GM12891 (cell line): ENCODE results near the gene CNR1.

Experiments
- POLR2A ChIP-seq: IDR thresholded peaks from 2 replicates; pipeline ENCODE4 v1.6.1; 2011; ENCODE audit warnings: low read depth, low read length, control low read depth
- POLR2AphosphoS5 ChIP-seq: IDR thresholded peaks from 2 replicates; pipeline ENCODE4 v1.6.1; 2011; ENCODE audit warnings: low read depth, low read length, control low read depth
- POU2F2 ChIP-seq: IDR thresholded peaks from 2 replicates; pipeline ENCODE4 v1.6.1; 2011; ENCODE audit warnings: low read depth, mild to moderate bottlenecking, control low read depth, low read length, moderate library complexity
- SPI1 ChIP-seq: IDR thresholded peaks from 2 replicates; pipeline ENCODE4 v1.6.1; 2011; ENCODE audit warnings: low read depth, low read length, control low read depth
- TAF1 ChIP-seq: IDR thresholded peaks from 2 replicates; pipeline ENCODE4 v1.6.1; 2011; ENCODE audit warnings: low read depth, low read length, control low read depth

DNA sequence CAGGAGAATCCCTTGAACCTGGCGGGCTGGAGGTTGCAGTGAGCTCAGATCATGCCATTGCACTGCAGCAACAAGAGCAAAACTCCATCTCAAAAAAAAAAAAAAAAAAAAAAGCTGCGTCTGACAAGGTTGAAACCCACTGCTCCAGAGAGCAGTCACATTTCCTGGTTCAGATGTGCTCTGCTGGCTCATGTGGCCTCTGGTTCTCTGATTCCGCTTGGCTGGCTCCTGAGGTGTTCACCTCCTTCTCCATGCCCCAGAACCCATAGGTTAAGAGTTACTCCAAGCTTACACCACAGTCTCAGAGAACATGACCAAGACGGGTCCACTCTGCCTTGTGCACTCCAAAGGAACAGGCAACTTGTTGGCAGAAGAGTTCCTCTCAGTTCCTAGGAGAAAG is 8.8 kb upstream of the CNR1 start:
- TF ChIP-seq POLR2AphosphoS5 (no peak), TAF1 (no peak), POLR2A (no peak), POU2F2 (no peak), SPI1 (no peak)
